Chondrocyte (in vitro differentiated cells): ENCODE data around the gene CMPK2. TPM values are rescaled to one million over a fixed set of nuclear protein-coding genes. Genes with fewer than 3 reads are reported as not detected.

Experiments
- DNase-seq: peaks from one replicate; pipeline ENCODE4 v3.0.0; 2021; ENCODE audit warnings: mixed read lengths, low spot score
- H3K27ac Mint-ChIP-seq: one replicate; pipeline ENCODE4 v1.8.0; 2021; ENCODE audit warnings: mild to moderate bottlenecking, moderate library complexity, mixed read lengths; ENCODE audit not compliant: unreplicated experiment
- H3K27me3 Mint-ChIP-seq: 2 replicates; pipeline ENCODE4 v1.8.0; 2021; ENCODE audit warnings: low read depth, mixed read lengths
- H3K36me3 Mint-ChIP-seq: 2 replicates; pipeline ENCODE4 v1.8.0; 2021; ENCODE audit warnings: low read depth, mixed read lengths
- H3K4me1 Mint-ChIP-seq: 2 replicates; pipeline ENCODE4 v1.8.0; 2021; ENCODE audit warnings: low read depth, mild to moderate bottlenecking, mixed read lengths
- H3K4me3 Mint-ChIP-seq: one replicate; pipeline ENCODE4 v1.8.0; 2021; ENCODE audit warnings: mild to moderate bottlenecking, moderate library complexity, mixed read lengths; ENCODE audit not compliant: unreplicated experiment
- H3K9me3 Mint-ChIP-seq: 2 replicates; pipeline ENCODE4 v1.8.0; 2021; ENCODE audit warnings: low read depth, mixed read lengths
- total RNA-seq: library from RNA; stranded (reverse); gene quantifications from 3 replicates; pipeline ENCODE4 v1.2.1, GENCODE V29; 2021
- TF ChIP-seq, protein P1 (sequence below): fragments of 200-600 bp; sonication (generic); IDR thresholded peaks from 2 replicates; pipeline ENCODE4 v1.5.0; 2021; ENCODE audit warnings: antibody characterized with exemption, mild to moderate bottlenecking, moderate library complexity

Gene CMPK2
- total RNA-seq, 1 donor from 2014 or later, result 0.95 TPM

DNA sequence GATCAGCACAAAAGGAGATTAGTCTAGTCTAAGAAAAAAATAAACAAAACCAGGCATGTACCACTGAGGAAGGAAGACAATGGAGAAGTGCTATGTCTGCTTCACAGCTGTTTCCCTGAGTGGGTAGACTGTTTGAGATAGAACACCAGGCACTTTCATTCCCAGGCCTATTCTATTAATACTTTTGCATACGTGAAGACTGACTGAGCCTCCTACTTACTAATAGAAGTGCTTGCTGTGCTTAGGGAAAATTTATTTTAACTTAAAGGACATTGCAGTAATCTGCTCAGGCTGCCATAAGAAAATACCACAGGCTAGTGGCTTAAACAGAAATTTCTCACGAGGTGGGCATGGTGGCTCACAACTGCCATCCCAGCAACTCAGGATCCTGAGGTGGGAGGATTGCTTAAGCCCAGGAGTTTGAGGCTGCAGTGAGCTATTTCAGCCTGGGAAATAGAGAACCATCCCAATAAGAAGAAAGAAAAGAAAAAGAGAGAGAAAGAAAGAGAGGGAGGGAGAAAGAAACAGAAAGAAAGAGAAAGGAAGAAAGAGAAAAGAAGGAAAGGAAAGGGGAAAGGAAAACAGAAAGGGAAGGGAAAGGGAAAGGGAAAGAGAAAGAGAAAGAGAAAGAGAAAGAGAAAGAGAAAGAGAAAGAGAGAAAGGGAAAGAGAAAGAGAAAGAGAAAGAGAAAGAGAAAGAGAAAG, 33.0 kb downstream of the CMPK2 start:
- H3K9me3 Mint-ChIP-seq, result peaks cover 33% of the 10 kb centered on the region
- H3K4me1 Mint-ChIP-seq, result peaks cover 5% of the 10 kb centered on the region

DNA sequence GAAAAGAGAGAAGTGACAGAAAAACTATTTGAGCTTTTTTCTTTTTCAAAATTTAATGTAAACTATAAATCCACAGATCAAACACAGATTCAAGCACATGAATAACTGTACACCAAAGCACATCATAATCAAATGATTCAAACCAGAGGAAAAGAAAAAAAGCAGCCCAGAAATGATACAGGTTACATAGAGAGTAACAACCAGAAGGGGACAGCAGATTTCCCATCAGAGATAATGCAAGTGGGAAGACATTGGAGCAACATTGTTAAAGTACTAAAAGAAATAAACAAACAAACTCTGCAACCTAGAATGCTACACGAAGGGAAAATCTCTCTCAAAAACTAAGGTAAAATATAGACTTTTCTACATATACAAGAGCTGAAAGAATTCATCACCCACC, 34.5 kb downstream of the CMPK2 start:
- no peak for DNase-seq
- peaks cover 10% of the 10 kb centered on the region for H3K4me1 Mint-ChIP-seq
- no peak overlapping the region for H3K27ac Mint-ChIP-seq
- no peaks in the 10 kb centered on the region for H3K27me3 Mint-ChIP-seq
- TF ChIP-seq, protein P1, sequence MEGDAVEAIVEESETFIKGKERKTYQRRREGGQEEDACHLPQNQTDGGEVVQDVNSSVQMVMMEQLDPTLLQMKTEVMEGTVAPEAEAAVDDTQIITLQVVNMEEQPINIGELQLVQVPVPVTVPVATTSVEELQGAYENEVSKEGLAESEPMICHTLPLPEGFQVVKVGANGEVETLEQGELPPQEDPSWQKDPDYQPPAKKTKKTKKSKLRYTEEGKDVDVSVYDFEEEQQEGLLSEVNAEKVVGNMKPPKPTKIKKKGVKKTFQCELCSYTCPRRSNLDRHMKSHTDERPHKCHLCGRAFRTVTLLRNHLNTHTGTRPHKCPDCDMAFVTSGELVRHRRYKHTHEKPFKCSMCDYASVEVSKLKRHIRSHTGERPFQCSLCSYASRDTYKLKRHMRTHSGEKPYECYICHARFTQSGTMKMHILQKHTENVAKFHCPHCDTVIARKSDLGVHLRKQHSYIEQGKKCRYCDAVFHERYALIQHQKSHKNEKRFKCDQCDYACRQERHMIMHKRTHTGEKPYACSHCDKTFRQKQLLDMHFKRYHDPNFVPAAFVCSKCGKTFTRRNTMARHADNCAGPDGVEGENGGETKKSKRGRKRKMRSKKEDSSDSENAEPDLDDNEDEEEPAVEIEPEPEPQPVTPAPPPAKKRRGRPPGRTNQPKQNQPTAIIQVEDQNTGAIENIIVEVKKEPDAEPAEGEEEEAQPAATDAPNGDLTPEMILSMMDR, result no peak
- H3K9me3 Mint-ChIP-seq, result peaks cover 36% of the 10 kb centered on the region
- H3K4me3 Mint-ChIP-seq, result no peak overlapping the region
- H3K36me3 Mint-ChIP-seq, result peaks cover 15% of the 10 kb centered on the region

More for the DNA sequence above, 33.0 kb downstream of the CMPK2 start:
- DNase-seq, result no peak
- Mint-ChIP-seq H3K27me3 (no peaks in the 10 kb centered on the region), H3K4me3 (no peak overlapping the region), H3K36me3 (peaks cover 15% of the 10 kb centered on the region), H3K27ac (peak overlapping the region; percentile 42)
- TF ChIP-seq, protein P1, result no peak

DNA sequence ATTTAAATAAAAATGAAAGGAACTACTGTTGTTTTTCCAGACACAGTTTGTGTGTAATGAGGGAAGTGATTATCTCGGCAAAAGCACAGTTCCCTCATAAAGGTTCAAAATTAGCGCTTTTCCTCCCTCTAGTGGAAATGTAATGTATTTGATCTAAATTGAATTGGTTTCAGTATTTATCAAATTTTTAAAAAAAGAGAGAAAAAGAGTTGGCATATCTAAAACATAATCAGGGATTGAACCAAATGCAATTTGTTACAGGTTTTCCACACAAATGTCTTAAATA, 37.5 kb downstream of the CMPK2 start:
- TF ChIP-seq, protein P1, result peak; percentile 84
- H3K36me3 Mint-ChIP-seq, result peaks cover 9% of the 10 kb centered on the region
- H3K27ac Mint-ChIP-seq, result no peak overlapping the region
- H3K27me3 Mint-ChIP-seq, result no peaks in the 10 kb centered on the region
- H3K4me3 Mint-ChIP-seq, result no peak overlapping the region
- no peak for DNase-seq
- H3K9me3 Mint-ChIP-seq, result peaks cover 23% of the 10 kb centered on the region
- H3K4me1 Mint-ChIP-seq, result peaks cover 17% of the 10 kb centered on the region

DNA sequence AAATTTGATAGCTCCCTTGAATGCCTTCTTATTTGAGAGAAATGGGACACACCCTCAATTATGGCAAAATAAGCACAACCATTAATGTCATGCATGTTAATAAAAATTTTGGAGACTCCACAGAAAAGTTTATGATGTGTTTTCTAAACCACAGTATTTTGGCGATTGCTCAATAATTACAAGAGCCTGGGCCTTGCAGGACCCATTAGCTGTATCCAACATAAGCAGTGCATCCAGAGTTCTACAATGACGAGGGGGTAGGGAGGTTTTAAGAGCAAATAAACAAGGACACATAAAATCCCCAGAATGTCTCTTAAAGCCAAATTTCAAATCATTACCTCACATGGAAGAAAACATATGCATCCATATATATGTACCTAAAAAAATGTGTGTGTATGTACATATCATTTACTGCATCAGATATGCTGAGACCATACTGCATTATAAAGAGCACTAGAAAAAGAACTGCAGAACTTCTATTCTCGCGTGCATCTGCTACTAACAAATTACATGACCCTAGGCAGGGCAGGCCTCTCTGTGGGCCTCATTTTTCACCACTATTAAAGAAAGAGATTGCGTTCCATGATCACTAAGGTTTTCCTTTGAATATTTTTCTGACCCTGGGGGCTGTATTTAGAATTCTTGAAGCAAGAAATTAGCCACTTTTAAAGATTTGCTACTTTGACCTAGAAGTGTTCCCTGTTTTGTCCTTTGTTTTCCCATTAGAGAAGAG, 38.0 kb downstream of the CMPK2 start:
- TF ChIP-seq, protein P1, result no peak
- H3K9me3 Mint-ChIP-seq, result peaks cover 23% of the 10 kb centered on the region
- no peak for DNase-seq
- peaks cover 7% of the 10 kb centered on the region for H3K36me3 Mint-ChIP-seq
- H3K27ac Mint-ChIP-seq, result no peak overlapping the region
- H3K4me1 Mint-ChIP-seq, result peaks cover 21% of the 10 kb centered on the region
- H3K27me3 Mint-ChIP-seq, result no peaks in the 10 kb centered on the region
- no peak overlapping the region for H3K4me3 Mint-ChIP-seq

DNA sequence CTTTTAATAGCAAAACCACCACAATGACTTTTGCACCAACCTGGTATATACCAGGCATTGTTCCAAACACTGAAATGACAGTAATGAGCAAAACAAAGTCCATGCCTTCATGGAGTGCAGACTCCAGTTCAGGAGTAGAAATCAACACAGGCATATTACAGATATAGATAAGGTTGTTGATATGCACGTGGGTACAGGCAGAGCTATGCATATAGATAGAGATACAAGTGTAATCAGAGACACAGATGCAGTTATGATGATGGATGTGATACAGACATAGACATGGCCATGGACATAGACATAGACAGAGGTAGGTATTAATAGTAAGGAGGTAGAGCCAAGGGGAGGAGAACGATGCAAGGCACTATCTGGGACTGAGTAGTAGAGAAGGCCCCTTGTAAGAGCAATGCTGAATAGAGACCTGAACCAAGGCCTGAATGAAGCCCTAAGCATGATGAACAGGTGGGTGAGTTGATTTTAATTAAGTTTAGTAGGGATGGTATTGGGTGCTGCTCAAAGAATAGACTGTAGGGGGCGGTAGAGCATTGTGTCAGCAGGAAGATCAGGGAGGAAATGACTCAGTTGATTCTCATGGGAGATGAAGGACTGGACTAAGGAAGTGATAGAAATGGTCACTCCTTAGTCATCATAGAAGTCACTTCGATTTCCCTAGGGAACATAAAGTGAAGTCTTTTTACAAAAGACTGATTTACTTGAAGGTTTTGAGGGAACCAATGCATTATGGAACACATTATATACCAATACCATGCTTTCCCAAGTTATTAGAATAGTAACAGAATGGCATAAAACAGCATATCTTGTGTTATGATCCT, 39.4 kb downstream of the CMPK2 start:
- Mint-ChIP-seq H3K9me3 (peaks cover 18% of the 10 kb centered on the region), H3K4me3 (no peak overlapping the region), H3K27ac (no peak overlapping the region), H3K4me1 (peaks cover 30% of the 10 kb centered on the region), H3K36me3 (peaks cover 4% of the 10 kb centered on the region), H3K27me3 (no peaks in the 10 kb centered on the region)
- TF ChIP-seq, protein P1, result peak; percentile 73
- DNase-seq, result no peak
